H1 (cell line): ENCODE measurements around the gene KLHL18. TPM values are rescaled to one million over a fixed set of nuclear protein-coding genes. Genes with fewer than 3 reads are reported as not detected.
A peak's percentile ranks its signal among the peaks of the same experiment; 100 is the strongest.

ENCODE experiments used
- CTCF ChIA-PET: fragments of 300-600 bp; sonication (Branson Sonifier 250); formaldehyde crosslinking; loops from one replicate; lab custom pipeline; 2021; ENCODE audit not compliant: partially characterized antibody; lab: Charles Lee
- POLR2A ChIA-PET: fragments of 300-600 bp; sonication (Branson Sonifier 250); formaldehyde crosslinking; loops from one replicate; lab custom pipeline; 2021; ENCODE audit warnings: inconsistent platforms; ENCODE audit not compliant: partially characterized antibody; lab: Charles Lee
- DNase-seq, 2 experiments: peaks; one replicate each; pipeline versions ENCODE4 v3.0.0 to v3.0.0-alpha.2; 2010 to 2022; ENCODE audit warnings: low spot score in 2 of 2, low read depth in 1 of 2, mixed read lengths in 1 of 2
- FAIRE-seq: peaks from 2 replicates; lab custom pipeline; 2011; peaks lifted over from hg19 to GRCh38; lab: Jason Lieb, UNC
- H2AFZ ChIP-seq: 2 replicates; pipeline ENCODE4 v1.8.1; 2012; ENCODE audit warnings: low read length, inconsistent platforms
- H2AK5ac ChIP-seq: 2 replicates; pipeline ENCODE4 v1.6.1; 2013; ENCODE audit warnings: low read depth, low read length
- H2BK120ac ChIP-seq: replicated peaks from 2 replicates; pipeline ENCODE3; 2013; ENCODE audit warnings: low read depth, low read length, inconsistent platforms
- H2BK12ac ChIP-seq: 2 replicates; pipeline ENCODE4 v1.6.1; 2013; ENCODE audit warnings: low read depth, low read length
- H2BK15ac ChIP-seq: 2 replicates; pipeline ENCODE4 v1.6.1; 2013; ENCODE audit warnings: low read length
- H2BK20ac ChIP-seq: 2 replicates; pipeline ENCODE4 v1.6.1; 2013; ENCODE audit warnings: low read length
- H2BK5ac ChIP-seq: 2 replicates; pipeline ENCODE4 v1.6.1; 2013; ENCODE audit warnings: low read depth, low read length
- H3K14ac ChIP-seq: 2 replicates; pipeline ENCODE4 v1.6.1; 2013; ENCODE audit warnings: inconsistent platforms; ENCODE audit not compliant: insufficient read length
- H3K18ac ChIP-seq: 2 replicates; pipeline ENCODE4 v1.6.1; 2013; ENCODE audit warnings: low read length; ENCODE audit errors: extremely low read depth
- H3K23ac ChIP-seq: 2 replicates; pipeline ENCODE4 v1.6.1; 2013; ENCODE audit warnings: inconsistent platforms; ENCODE audit not compliant: insufficient read length
- H3K23me2 ChIP-seq: 2 replicates; pipeline ENCODE4 v1.6.1; 2013; ENCODE audit warnings: low read depth, low read length
- H3K27ac ChIP-seq: 2 replicates; pipeline ENCODE4 v1.6.1; 2011; ENCODE audit warnings: low read depth, low read length, inconsistent platforms
- H3K27me3 ChIP-seq, 4 experiments: replicated peaks in 1 of 4; 1 replicate in 1 of 4; 2 replicates in 3 of 4; pipeline versions ENCODE4 v1.6.1 to v1.8.1; 2011 to 2013; ENCODE audit warnings: low read length in 3 of 4, mild to moderate bottlenecking in 3 of 4, inconsistent platforms in 2 of 4, mixed read lengths in 2 of 4, moderate library complexity in 1 of 4; ENCODE audit not compliant: control insufficient read depth in 3 of 4, insufficient read depth in 3 of 4; ENCODE audit errors: extremely low read depth in 1 of 4
- H3K36me3 ChIP-seq, 4 experiments: 2 replicates each; pipeline versions ENCODE4 v1.6.1 to v1.8.1; 2011 to 2013; ENCODE audit warnings: mild to moderate bottlenecking in 4 of 4, low read length in 3 of 4, moderate library complexity in 2 of 4, control low read depth in 1 of 4, inconsistent platforms in 1 of 4; ENCODE audit not compliant: insufficient read depth in 4 of 4, control insufficient read depth in 2 of 4
- H3K4ac ChIP-seq: replicated peaks from 2 replicates; pipeline ENCODE3; 2013; ENCODE audit warnings: low read length, low read depth, mixed read lengths, inconsistent platforms; ENCODE audit not compliant: insufficient read length
- H3K4me1 ChIP-seq, 4 experiments: replicated peaks in 1 of 4; 1 replicate in 1 of 4; 2 replicates in 3 of 4; pipeline versions ENCODE4 v1.6.1 to v1.8.1; 2011 to 2013; ENCODE audit warnings: low read length in 3 of 4, inconsistent platforms in 2 of 4, mixed read lengths in 1 of 4; ENCODE audit not compliant: insufficient read depth in 4 of 4, control insufficient read depth in 3 of 4
- H3K4me2 ChIP-seq, 2 experiments: 2 replicates each; pipeline versions ENCODE4 v1.6.1 to v1.8.1; 2011 to 2013; ENCODE audit warnings: low read depth in 2 of 2, low read length in 2 of 2, control low read depth in 1 of 2, inconsistent platforms in 1 of 2, mild to moderate bottlenecking in 1 of 2; ENCODE audit not compliant: insufficient read depth in 1 of 2
- H3K4me3 ChIP-seq, 4 experiments: fragments of 200-600, 300-600 bp in 1 of 4; sonication (generic), shearing (Covaris generic), sonication (Bioruptor Twin) in 1 of 4; 2 replicates each; pipeline versions ENCODE4 v1.5.1 to v1.8.1; 2011 to 2016; ENCODE audit warnings: low read length in 4 of 4, low read depth in 3 of 4, control low read depth in 2 of 4, inconsistent platforms in 2 of 4, mild to moderate bottlenecking in 2 of 4, mixed read lengths in 1 of 4, moderate library complexity in 1 of 4; ENCODE audit not compliant: insufficient read depth in 2 of 4; ENCODE audit errors: extremely low read depth in 1 of 4
- H3K56ac ChIP-seq: replicated peaks from 2 replicates; pipeline ENCODE3; 2013; ENCODE audit warnings: low read depth, mild to moderate bottlenecking, mixed read lengths, low read length, inconsistent platforms; ENCODE audit not compliant: insufficient read length
- H3K79me1 ChIP-seq: 2 replicates; pipeline ENCODE4 v1.6.1; 2013; ENCODE audit warnings: low read depth, low read length, control low read depth
- H3K79me2 ChIP-seq, 2 experiments: 2 replicates each; pipeline versions ENCODE4 v1.6.1 to v1.8.1; 2012 to 2013; ENCODE audit warnings: low read length in 2 of 2, mild to moderate bottlenecking in 2 of 2, inconsistent platforms in 1 of 2; ENCODE audit not compliant: insufficient read depth in 2 of 2, control insufficient read depth in 1 of 2
- H3K9ac ChIP-seq, 4 experiments: replicated peaks in 1 of 4; 1 replicate in 1 of 4; 2 replicates in 3 of 4; pipeline versions ENCODE4 v1.6.1 to v1.8.1; 2011 to 2013; ENCODE audit warnings: low read depth in 3 of 4, low read length in 3 of 4, control low read depth in 2 of 4, mild to moderate bottlenecking in 2 of 4, moderate library complexity in 2 of 4, inconsistent platforms in 1 of 4; ENCODE audit errors: extremely low read depth in 1 of 4
- H3K9me3 ChIP-seq, 2 experiments: 2 replicates each; pipeline versions ENCODE4 v1.6.1 to v1.8.1; 2012 to 2013; ENCODE audit warnings: mild to moderate bottlenecking in 2 of 2, moderate library complexity in 2 of 2, control low read depth in 1 of 2, inconsistent platforms in 1 of 2, low read depth in 1 of 2, low read length in 1 of 2, mixed read lengths in 1 of 2; ENCODE audit not compliant: insufficient read depth in 2 of 2
- H4K20me1 ChIP-seq, 2 experiments: replicated peaks in 1 of 2; 2 replicates each; pipeline versions ENCODE3 to v1.8.1; 2011 to 2013; ENCODE audit warnings: inconsistent platforms in 2 of 2, low read length in 2 of 2, mild to moderate bottlenecking in 1 of 2; ENCODE audit not compliant: insufficient read depth in 2 of 2, control insufficient read depth in 1 of 2
- H4K5ac ChIP-seq: 2 replicates; pipeline ENCODE4 v1.6.1; 2013; ENCODE audit warnings: low read length, low read depth, mixed read lengths, inconsistent platforms; ENCODE audit not compliant: insufficient read length
- H4K8ac ChIP-seq: 2 replicates; pipeline ENCODE4 v1.8.0; 2013; ENCODE audit warnings: mild to moderate bottlenecking, moderate library complexity, low read length, inconsistent platforms; ENCODE audit not compliant: insufficient read depth; ENCODE audit errors: extremely low read depth
- H4K91ac ChIP-seq: replicated peaks from 2 replicates; pipeline ENCODE3; 2013; ENCODE audit warnings: low read length, mixed read lengths, inconsistent platforms; ENCODE audit not compliant: insufficient read length
- EZH2 ChIP-seq: fragments of 200-600 bp; sonication (generic); IDR thresholded peaks from 2 replicates; pipeline ENCODE4 v1.7.1; 2012; ENCODE audit warnings: low read depth, mild to moderate bottlenecking, moderate library complexity, low read length, inconsistent platforms; ENCODE audit not compliant: severe bottlenecking
- HDAC6 ChIP-seq: IDR thresholded peaks from one replicate; pipeline ENCODE4 v1.7.1; 2012; ENCODE audit warnings: low read depth, mild to moderate bottlenecking, inconsistent platforms, low read length, moderate library complexity
- JUN ChIP-seq: IDR thresholded peaks from 2 replicates; pipeline ENCODE4 v1.6.1; 2011; ENCODE audit warnings: low read depth, mild to moderate bottlenecking, improper control_type of control experiment, low read length
- POLR2AphosphoS5 ChIP-seq: IDR thresholded peaks from 2 replicates; pipeline ENCODE4 v1.6.1; 2011; ENCODE audit warnings: low read depth, low read length
- POU5F1 ChIP-seq: IDR thresholded peaks from 2 replicates; pipeline ENCODE4 v1.6.1; 2011; ENCODE audit warnings: low read depth, mild to moderate bottlenecking, low read length, moderate library complexity
- RAD21 ChIP-seq, 2 experiments: IDR thresholded peaks in 1 of 2; conservative IDR thresholded peaks in 1 of 2; 2 replicates each; pipeline ENCODE4 v1.6.1; 2011; ENCODE audit warnings: low read depth in 2 of 2, low read length in 2 of 2, improper control_type of control experiment in 1 of 2, inconsistent platforms in 1 of 2, mild to moderate bottlenecking in 1 of 2, moderate library complexity in 1 of 2
- SP2 ChIP-seq: IDR thresholded peaks from 2 replicates; pipeline ENCODE4 v1.6.1; 2012; ENCODE audit warnings: mild to moderate bottlenecking, low read length, inconsistent platforms
- TAF7 ChIP-seq: optimal IDR thresholded peaks from 2 replicates; pipeline ENCODE3; 2011; ENCODE audit warnings: low read depth, mild to moderate bottlenecking, inconsistent platforms, low read length, moderate library complexity, borderline replicate concordance
- TCF12 ChIP-seq: IDR thresholded peaks from 2 replicates; pipeline ENCODE4 v1.6.1; 2011; ENCODE audit warnings: low read depth, mild to moderate bottlenecking, low read length
- ZNF274 ChIP-seq: IDR thresholded peaks from 2 replicates; pipeline ENCODE4 v1.7.0; 2012; ENCODE audit warnings: low read length, borderline replicate concordance; ENCODE audit errors: extremely low read depth
- WGBS, 2 experiments: shearing (Covaris generic) in 1 of 2; methylation state at CpG; one replicate each; pipeline versions ENCODE4 v1.1.6 to v1.1.7; 2013 to 2015; ENCODE audit warnings: low lambda C conversion rate in 2 of 2, mixed read lengths in 2 of 2, inconsistent platforms in 1 of 2, low coverage in 1 of 2, missing lambda C conversion rate in 1 of 2; ENCODE audit not compliant: insufficient replicate concordance in 2 of 2, insufficient coverage in 1 of 2, insufficient read length in 1 of 2; ENCODE audit errors: extremely low coverage in 1 of 2, missing lambda C conversion rate in 1 of 2; 5-methylcytosine and 5-hydroxymethylcytosine counted together
- polyA plus RNA-seq, 7 experiments: library from polyadenylated mRNA; depleted of rRNA in 3 of 7; stranded (reverse) in 5 of 7; unstranded in 2 of 7; fragments of >200 nt in 5 of 7; fragments of 200-250 nt in 2 of 7; gene quantifications; 1 replicate in 5 of 7; 2 replicates in 1 of 7; 4 replicates in 1 of 7; pipeline versions ENCODE4 v1.2.1 to v1.2.3, GENCODE V29; 2011 to 2013; ENCODE audit warnings: missing spikeins in 2 of 7, mixed read lengths in 2 of 7
- total RNA-seq: library from RNA; stranded (reverse); fragmentation: NEBNext Ultra II Directional; extraction: Animal tissue kit (Norgen Biotek cat#: 25700); gene quantifications from 2 replicates; pipeline ENCODE4 v1.2.1, GENCODE V29; 2021
- TF ChIP-seq, protein P1 (sequence below): IDR thresholded peaks from 2 replicates; pipeline ENCODE4 v1.6.1; 2012; ENCODE audit warnings: inconsistent platforms

KLHL18 gene
- total and polyA plus RNA-seq, 2 of the 8 experiments (the other 6 are each of a cell fraction or from before 2014, with no cell fraction given) = 19.9 to 31.7 TPM

GRCh38 chr3:47381317-47382157, 98.8 kb downstream of the KLHL18 start:
- Histone ChIP-seq H3K56ac (no peak overlapping the region), H4K20me1 (peaks cover 0 to 17% of the 10 kb centered on the region in 2 experiments), H3K36me3 (no peaks in the 10 kb centered on the region), H3K4me1 (peaks cover 3 to 5% (median 3%) of the 10 kb centered on the region in 4 experiments; a peak in 6 of 7 replicates), H3K18ac (peak overlapping the region; percentile 90), H4K8ac (peak overlapping the region; percentile 96), H3K9ac (peak overlapping the region in 3 of 4 experiments; percentile 72 to 77 (median 74); a peak in 6 of 7 replicates), H2BK20ac (no peak overlapping the region), H3K27ac (peak overlapping the region; percentile 81), H2BK5ac (peak overlapping the region; percentile 91; the same call in 1 of the 2 replicates), H3K4me3 (peak overlapping the region; percentile 81 to 94 (median 88)), H3K79me1 (peaks cover 10% of the 10 kb centered on the region), H3K23ac (no peak overlapping the region), H3K14ac (no peak overlapping the region), H3K4me2 (peak overlapping the region; percentile 75 to 91), H2BK15ac (no peak overlapping the region), H3K27me3 (no peaks in the 10 kb centered on the region), H3K79me2 (peaks cover 8 to 37% of the 10 kb centered on the region in 2 experiments; a peak in 3 of 4 replicates), H4K5ac (no peak overlapping the region), H3K23me2 (peaks cover 8% of the 10 kb centered on the region), H2BK12ac (0 out of 2 replicates have a peak overlapping the region, but pooled peaks have one; percentile 60), H3K4ac (no peak overlapping the region), H2AK5ac (no peak overlapping the region), H3K9me3 (no peaks in the 10 kb centered on the region), H2BK120ac (no peak overlapping the region), H2AFZ (no peak overlapping the region), H4K91ac (peak overlapping the region; percentile 88)
- CTCF ChIA-PET = interaction anchor here (0.6 kb wide), 1 partner anchor 243 kb away, joined by 3 read pairs; no protein-coding TSS in a partner anchor
- POLR2A ChIA-PET = interaction anchor here (0.9 to 2.0 kb wide), 12 partner anchors 10 to 405 kb away, joined by 3 to 8 read pairs (median 5); partner anchors contain the start of genes CCDC12, NBEAL2 and SETD2
- 13% methylated on average over 30 of the region's 44 CpGs; no CpG with 5 or more reads in 1 of the 2 experiments for WGBS, 2 experiments
- no peak for FAIRE-seq
- DNase-seq = peak in 1 of 2 experiments; percentile 60
- TF ChIP-seq, protein P1, sequence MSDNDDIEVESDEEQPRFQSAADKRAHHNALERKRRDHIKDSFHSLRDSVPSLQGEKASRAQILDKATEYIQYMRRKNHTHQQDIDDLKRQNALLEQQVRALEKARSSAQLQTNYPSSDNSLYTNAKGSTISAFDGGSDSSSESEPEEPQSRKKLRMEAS = no peak
- TF ChIP-seq TAF7 (no peak), RAD21 (IDR thresholded peaks at IDR 0.05 in 1 of 2, conservative IDR thresholded peaks at IDR 0.05 in 1 of 2; ENCODE audit: low read depth in 2 of 2, low read length in 2 of 2) (no peak), EZH2 (no peak), HDAC6 (no peak), POU5F1 (no peak), JUN (no peak), TCF12 (no peak), SP2 (no peak), POLR2AphosphoS5 (peak; percentile 67), ZNF274 (no peak)
